ENCODE measurements around the gene MICAL2.

Gene MICAL2

GRCh38 chr11:12234221-12234620 is 123.8 kb downstream of the MICAL2 start:
- DNase-seq (ENCODE audit: low read depth): no peak
- no peak overlapping the region for H3K4me3 ChIP-seq (ENCODE audit: low read length)
- TF ChIP-seq, protein P1, sequence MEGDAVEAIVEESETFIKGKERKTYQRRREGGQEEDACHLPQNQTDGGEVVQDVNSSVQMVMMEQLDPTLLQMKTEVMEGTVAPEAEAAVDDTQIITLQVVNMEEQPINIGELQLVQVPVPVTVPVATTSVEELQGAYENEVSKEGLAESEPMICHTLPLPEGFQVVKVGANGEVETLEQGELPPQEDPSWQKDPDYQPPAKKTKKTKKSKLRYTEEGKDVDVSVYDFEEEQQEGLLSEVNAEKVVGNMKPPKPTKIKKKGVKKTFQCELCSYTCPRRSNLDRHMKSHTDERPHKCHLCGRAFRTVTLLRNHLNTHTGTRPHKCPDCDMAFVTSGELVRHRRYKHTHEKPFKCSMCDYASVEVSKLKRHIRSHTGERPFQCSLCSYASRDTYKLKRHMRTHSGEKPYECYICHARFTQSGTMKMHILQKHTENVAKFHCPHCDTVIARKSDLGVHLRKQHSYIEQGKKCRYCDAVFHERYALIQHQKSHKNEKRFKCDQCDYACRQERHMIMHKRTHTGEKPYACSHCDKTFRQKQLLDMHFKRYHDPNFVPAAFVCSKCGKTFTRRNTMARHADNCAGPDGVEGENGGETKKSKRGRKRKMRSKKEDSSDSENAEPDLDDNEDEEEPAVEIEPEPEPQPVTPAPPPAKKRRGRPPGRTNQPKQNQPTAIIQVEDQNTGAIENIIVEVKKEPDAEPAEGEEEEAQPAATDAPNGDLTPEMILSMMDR (IDR thresholded peaks at IDR 0.05; ENCODE audit: insufficient read depth, low read depth, low read length, missing control alignments): no peak

DNA sequence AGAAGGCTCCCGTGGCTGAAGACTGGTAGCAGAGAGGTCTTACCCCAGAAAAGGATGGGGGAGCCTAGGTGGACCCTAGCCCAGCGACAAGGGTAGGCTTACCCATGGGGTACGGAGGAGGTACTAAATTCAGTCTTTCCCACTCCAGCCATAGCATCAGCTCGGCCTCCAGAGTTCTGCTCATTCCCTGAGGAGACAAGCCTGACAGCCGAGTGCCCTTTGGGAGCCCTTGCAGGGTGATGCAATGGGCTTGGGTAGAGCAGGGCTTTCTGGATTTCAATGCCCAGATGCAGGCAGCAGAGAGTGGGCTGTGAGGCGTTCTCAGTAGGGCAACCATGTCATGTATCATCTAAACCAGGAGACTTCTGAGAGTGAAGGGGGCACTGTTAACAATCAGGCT is 124.7 kb downstream of the MICAL2 start:
- TF ChIP-seq, protein P1 (IDR thresholded peaks at IDR 0.05; ENCODE audit: insufficient read depth, low read depth, low read length, missing control alignments): no peak
- H3K4me3 ChIP-seq (ENCODE audit: low read length): no peak overlapping the region
- no peak for DNase-seq (ENCODE audit: low read depth)

DNA sequence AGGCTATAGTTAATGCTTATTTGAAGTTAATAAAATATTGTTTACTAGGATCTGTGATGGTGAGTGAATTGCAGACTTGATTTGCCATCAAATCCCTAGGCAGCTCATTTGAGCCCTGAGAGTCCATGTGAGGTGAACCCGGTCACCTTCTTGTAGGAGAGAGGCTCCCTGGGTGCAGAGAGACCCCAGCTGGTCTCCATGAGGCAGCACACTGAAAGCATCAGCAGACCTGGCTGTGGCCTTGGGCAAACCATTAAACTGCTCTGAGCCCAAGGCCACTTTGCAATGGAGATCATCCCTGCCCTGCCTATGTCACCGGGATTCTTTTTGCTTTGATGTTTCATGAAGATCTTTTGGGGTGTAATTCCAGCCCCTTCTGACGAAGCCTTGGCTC is 125.2 kb downstream of the MICAL2 start:
- no peak for DNase-seq (ENCODE audit: low read depth)
- TF ChIP-seq, protein P1 (IDR thresholded peaks at IDR 0.05; ENCODE audit: insufficient read depth, low read depth, low read length, missing control alignments): no peak
- H3K4me3 ChIP-seq (ENCODE audit: low read length): no peak overlapping the region

GRCh38 chr11:12235947-12236743 is 125.8 kb downstream of the MICAL2 start:
- TF ChIP-seq, protein P1 (IDR thresholded peaks at IDR 0.05; ENCODE audit: insufficient read depth, low read depth, low read length, missing control alignments): peak; percentile 71
- DNase-seq (ENCODE audit: low read depth): peak; percentile 61

GRCh38 chr11:12236744-12237101 is 126.3 kb downstream of the MICAL2 start:
- DNase-seq (ENCODE audit: low read depth): no peak
- H3K4me3 ChIP-seq (ENCODE audit: low read length): no peak overlapping the region
- TF ChIP-seq, protein P1 (IDR thresholded peaks at IDR 0.05; ENCODE audit: insufficient read depth, low read depth, low read length, missing control alignments): no peak

More at GRCh38 chr11:12235947-12236743, 125.8 kb downstream of the MICAL2 start:
- no peak overlapping the region for H3K4me3 ChIP-seq (ENCODE audit: low read length)

DNA sequence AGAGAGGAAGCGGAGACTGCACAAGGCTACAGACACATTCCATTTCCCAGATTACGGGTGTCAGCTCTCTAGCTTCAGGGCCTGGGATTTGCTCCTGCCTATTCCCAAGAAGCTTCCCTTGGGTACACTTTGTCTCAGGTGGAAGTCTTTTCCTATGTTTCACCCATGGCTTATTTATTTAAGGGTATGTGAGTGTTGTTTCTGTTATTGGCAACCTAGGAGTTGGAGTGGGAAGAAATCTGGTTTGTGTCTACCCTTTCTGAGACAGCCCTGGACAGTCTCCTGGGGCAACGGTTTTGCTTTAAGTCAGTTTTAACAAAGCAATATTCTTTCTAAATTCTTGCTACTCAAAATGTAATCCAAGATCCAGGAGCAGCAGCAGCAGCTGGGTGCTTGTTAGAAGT is 127.0 kb downstream of the MICAL2 start:
- H3K4me3 ChIP-seq (ENCODE audit: low read length): no peak overlapping the region
- TF ChIP-seq, protein P1 (IDR thresholded peaks at IDR 0.05; ENCODE audit: insufficient read depth, low read depth, low read length, missing control alignments): no peak
- no peak for DNase-seq (ENCODE audit: low read depth)

GRCh38 chr11:12238420-12238819 is 128.0 kb downstream of the MICAL2 start:
- no peak for DNase-seq (ENCODE audit: low read depth)
- TF ChIP-seq, protein P1 (IDR thresholded peaks at IDR 0.05; ENCODE audit: insufficient read depth, low read depth, low read length, missing control alignments): no peak
- no peak overlapping the region for H3K4me3 ChIP-seq (ENCODE audit: low read length)

Measured in epithelial cell of esophagus (primary cell).